Activated CD8-positive, alpha-beta T cell treated with anti-CD3 and anti-CD28 coated beads, Interleukin-2, amount 10 ng/mL, durations not matched to agents 7 days and 5 days (primary cell): Measurements from ENCODE around the gene GALNT2. TPM values are rescaled to one million over a fixed set of nuclear protein-coding genes. Genes with fewer than 3 reads are reported as not detected.

ENCODE experiments used
- ATAC-seq: fragments of 150-1000 bp; cut with Tn5 transposase; one replicate; pipeline ENCODE4 v1.10.0; 2021; ENCODE audit warnings: moderate library complexity
- CTCF ChIA-PET: fragments of 350-600 bp; sonication (Branson Sonifier 250); formaldehyde crosslinking; loops from one replicate; lab custom pipeline; 2021; ENCODE audit warnings: antibody characterized with exemption; lab: Charles Lee
- POLR2A ChIA-PET: fragments of 350-600 bp; sonication (Branson Sonifier 250); formaldehyde crosslinking; loops from one replicate; lab custom pipeline; 2021; ENCODE audit warnings: antibody characterized with exemption; lab: Charles Lee
- DNase-seq: peaks from one replicate; pipeline ENCODE4 v3.0.0-alpha.2; 2020
- H3K27ac Mint-ChIP-seq: one replicate; pipeline ENCODE4 v1.8.0; 2021; ENCODE audit warnings: mild to moderate bottlenecking, mixed read lengths
- H3K27me3 Mint-ChIP-seq: one replicate; pipeline ENCODE4 v1.8.0; 2021; ENCODE audit warnings: low read depth, mixed read lengths
- H3K36me3 Mint-ChIP-seq: one replicate; pipeline ENCODE4 v1.8.0; 2021; ENCODE audit warnings: low read depth, mixed read lengths
- H3K4me1 Mint-ChIP-seq: one replicate; pipeline ENCODE4 v1.8.0; 2021; ENCODE audit warnings: low read depth, mixed read lengths
- H3K4me3 Mint-ChIP-seq: one replicate; pipeline ENCODE4 v1.8.0; 2021; ENCODE audit warnings: mild to moderate bottlenecking, mixed read lengths
- H3K9me3 Mint-ChIP-seq: one replicate; pipeline ENCODE4 v1.8.0; 2022; ENCODE audit warnings: mixed read lengths; ENCODE audit not compliant: insufficient read depth
- total RNA-seq, 2 experiments: library from RNA; stranded (reverse); gene quantifications; one replicate each; pipeline ENCODE4 v1.2.3, GENCODE V29; 2021

GALNT2 gene
- total RNA-seq, 2 experiments from 2014 or later: 20.7 to 21.2 TPM

DNA sequence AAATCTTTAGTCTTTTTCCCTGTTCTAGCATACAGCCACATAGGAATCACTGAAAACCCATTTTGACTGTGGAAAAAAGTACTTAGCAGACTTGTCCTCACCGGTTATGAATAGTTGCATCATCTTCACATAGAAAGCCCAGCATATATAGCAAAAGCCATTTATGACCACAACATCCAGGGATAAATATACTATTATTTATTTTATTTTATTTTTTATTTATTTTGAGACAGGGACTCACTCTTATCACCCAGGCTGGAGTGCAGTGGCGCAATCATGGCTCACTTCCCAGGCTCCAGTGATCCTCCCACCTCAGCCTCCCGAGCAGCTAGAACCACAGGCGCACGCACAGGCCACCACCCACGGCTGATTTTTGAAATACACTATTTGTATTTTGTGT, 175.3 kb downstream of the GALNT2 start:
- peaks cover 17% of the 10 kb centered on the region for H3K4me1 Mint-ChIP-seq
- H3K4me3 Mint-ChIP-seq: no peak overlapping the region
- peaks cover 31% of the 10 kb centered on the region for H3K36me3 Mint-ChIP-seq
- H3K27ac Mint-ChIP-seq: no peak overlapping the region
- ATAC-seq (no peak), DNase-seq (no peak)
- CTCF ChIA-PET: no interaction called here
- H3K27me3 Mint-ChIP-seq: no peaks in the 10 kb centered on the region
- POLR2A ChIA-PET: interaction anchor here (0.6 kb wide), 1 partner anchor 112 kb away, joined by 3 read pairs; no protein-coding TSS in a partner anchor
- H3K9me3 Mint-ChIP-seq: peaks cover 7% of the 10 kb centered on the region

- POLR2A ChIA-PET: no interaction called here
- no peak overlapping the region for H3K4me3 Mint-ChIP-seq
- no peaks in the 10 kb centered on the region for H3K27me3 Mint-ChIP-seq
- DNase-seq (no peak), ATAC-seq (no peak)
- CTCF ChIA-PET: interaction anchor here (0.6 kb wide), 1 partner anchor 76 kb away, joined by 3 read pairs; no protein-coding TSS in a partner anchor
- peaks cover 17% of the 10 kb centered on the region for H3K4me1 Mint-ChIP-seq
- no peak overlapping the region for H3K27ac Mint-ChIP-seq
- peaks cover 28% of the 10 kb centered on the region for H3K36me3 Mint-ChIP-seq
- peaks cover 7% of the 10 kb centered on the region for H3K9me3 Mint-ChIP-seq
Measured at GRCh38 chr1:230243146-230243545, 176.1 kb downstream of the GALNT2 start.

DNA sequence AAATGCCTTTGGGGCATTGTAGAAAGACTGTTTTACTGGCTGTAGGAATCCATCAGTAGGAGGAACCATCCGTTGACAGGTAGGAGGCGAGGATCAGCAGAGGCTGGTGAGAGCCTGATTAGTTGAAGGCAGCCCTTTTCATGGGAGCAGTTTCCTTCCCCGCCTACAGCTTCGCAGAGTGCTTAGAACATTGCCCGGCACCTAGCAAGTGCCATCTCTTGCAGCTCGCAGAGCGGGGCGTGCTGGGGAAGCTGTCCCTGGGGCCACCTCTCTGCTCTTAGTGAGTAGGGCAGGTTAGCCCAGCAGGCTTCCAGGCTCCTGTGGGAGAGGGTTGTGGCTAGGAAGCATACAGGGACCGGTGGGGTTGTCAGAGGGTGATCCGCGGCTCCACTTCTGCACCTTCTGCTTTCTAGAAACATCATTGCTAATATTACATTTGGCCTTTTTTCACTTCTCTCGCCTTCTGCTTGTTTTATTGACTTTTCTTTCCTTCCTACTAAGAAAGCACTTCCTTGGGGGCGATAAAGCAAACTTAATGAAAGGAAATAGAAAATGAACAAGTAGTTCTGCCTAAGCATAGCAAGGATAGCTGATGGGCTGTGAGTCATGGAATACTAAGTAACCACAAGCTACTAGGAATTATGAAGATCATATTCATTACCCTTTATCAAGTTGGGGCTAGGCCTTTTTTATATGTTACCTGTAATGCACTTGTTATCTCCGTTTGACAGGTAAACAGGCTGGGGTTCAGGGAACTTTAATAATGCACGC, 176.7 kb downstream of the GALNT2 start:
- peaks cover 7% of the 10 kb centered on the region for H3K9me3 Mint-ChIP-seq

DNA sequence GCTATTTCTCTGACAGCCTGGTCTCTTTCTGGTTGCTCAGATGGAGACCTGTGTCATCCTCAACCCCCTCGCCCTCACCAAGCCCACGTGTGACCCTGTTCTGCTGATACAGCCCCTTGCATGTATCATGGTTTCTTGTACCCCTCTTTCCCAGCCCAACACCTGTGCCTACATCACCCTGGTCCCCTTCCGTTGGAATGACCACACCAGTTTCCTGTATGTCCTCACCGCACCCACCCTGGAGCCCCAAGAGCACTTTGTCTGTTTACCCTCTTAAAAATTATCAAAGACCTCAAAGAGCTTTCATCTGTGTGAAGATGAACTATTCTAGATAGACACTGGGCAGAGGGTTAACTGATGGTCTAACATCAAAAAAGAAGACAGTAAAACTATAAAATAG, 179.5 kb downstream of the GALNT2 start:
- no peak for ATAC-seq
- peaks cover 19% of the 10 kb centered on the region for H3K36me3 Mint-ChIP-seq
- CTCF ChIA-PET: interaction anchor here (0.9 to 1.4 kb wide), 2 partner anchors 25 to 59 kb away, joined by 3 read pairs; no protein-coding TSS in a partner anchor

More for the DNA sequence above, 176.7 kb downstream of the GALNT2 start:
- Mint-ChIP-seq H3K27me3 (no peaks in the 10 kb centered on the region), H3K4me1 (peaks cover 17% of the 10 kb centered on the region), H3K27ac (no peak overlapping the region), H3K36me3 (peaks cover 28% of the 10 kb centered on the region), H3K4me3 (no peak overlapping the region)
- CTCF ChIA-PET: no interaction called here
- POLR2A ChIA-PET: no interaction called here
- DNase-seq (no peak), ATAC-seq (no peak)

DNA sequence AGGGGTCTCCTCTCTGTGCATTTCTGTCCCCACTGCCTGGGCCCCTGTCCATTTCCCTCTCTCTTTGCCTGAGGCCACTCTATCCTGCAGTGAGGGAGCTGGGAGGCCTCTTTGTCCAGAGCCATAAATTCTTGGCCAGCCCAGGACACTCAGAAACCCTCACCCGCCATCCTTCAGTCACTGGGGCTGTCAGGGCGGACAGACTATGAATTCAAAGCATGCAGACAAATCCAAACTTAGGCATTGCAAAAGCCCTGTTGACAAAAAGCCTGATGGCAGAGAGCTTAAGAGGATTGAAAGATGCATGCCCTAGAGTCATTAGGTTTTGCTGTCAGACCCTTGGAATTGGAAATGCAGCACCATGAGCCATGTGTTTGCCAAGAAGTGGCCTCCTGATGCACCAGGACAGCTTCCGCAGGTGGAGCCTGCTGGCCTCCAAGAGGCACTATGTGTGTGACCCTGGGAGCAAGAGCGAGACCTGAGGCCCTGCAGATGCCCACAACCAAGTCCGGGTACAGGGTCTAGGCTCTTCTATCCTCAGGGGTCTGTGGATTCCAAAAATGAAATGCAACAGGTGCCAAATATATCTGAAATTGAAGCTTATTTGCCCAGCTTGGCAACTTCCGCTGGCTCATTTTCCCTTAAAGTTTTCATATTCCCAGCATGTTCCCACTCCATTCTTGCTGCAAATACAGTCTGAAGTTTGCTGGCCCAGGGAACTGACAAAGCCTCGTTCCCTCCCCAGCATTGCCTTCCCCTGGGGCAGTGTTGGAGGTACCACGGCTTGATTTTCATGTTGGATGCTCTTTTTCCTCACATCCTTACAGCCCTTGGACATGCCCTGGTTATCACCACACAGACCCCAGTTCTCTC, 181.2 kb downstream of the GALNT2 start:
- Mint-ChIP-seq H3K36me3 (peaks cover 15% of the 10 kb centered on the region), H3K9me3 (no peaks in the 10 kb centered on the region), H3K4me1 (peaks cover 5% of the 10 kb centered on the region), H3K27ac (no peak overlapping the region), H3K27me3 (no peaks in the 10 kb centered on the region), H3K4me3 (no peak overlapping the region)
- ChIA-PET POLR2A (no interaction called here), CTCF (interaction anchor here (1.8 kb wide), 1 partner anchor 81 kb away, joined by 4 read pairs; no protein-coding TSS in a partner anchor)
- no peak for ATAC-seq
- no peak for DNase-seq

More for the DNA sequence above, 179.5 kb downstream of the GALNT2 start:
- Mint-ChIP-seq H3K4me1 (peaks cover 7% of the 10 kb centered on the region), H3K27me3 (no peaks in the 10 kb centered on the region), H3K9me3 (no peaks in the 10 kb centered on the region), H3K27ac (peak overlapping the region; percentile 66), H3K4me3 (no peak overlapping the region)
- no peak for DNase-seq
- POLR2A ChIA-PET: no interaction called here

DNA sequence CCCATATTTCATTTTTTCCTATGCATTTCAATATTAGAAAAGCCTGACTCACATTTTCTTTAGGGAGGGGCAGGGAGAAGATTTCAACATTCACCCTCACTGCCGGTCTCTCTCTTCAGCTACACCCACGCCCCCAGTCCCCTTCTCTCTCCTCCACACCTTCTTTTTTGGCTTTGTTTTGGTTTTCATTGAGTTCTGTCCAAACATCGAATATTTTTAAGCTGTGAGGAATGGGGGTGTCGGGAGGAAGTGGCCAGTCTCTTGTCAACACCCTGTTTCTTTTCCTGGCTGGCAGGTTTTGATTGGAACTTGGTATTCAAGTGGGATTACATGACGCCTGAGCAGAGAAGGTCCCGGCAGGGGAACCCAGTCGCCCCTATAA, 181.8 kb downstream of the GALNT2 start:
- peaks cover 5% of the 10 kb centered on the region for H3K4me1 Mint-ChIP-seq
- H3K27ac Mint-ChIP-seq: no peak overlapping the region
- ATAC-seq: no peak
- H3K9me3 Mint-ChIP-seq: no peaks in the 10 kb centered on the region
- DNase-seq: no peak
- H3K27me3 Mint-ChIP-seq: no peaks in the 10 kb centered on the region
- ChIA-PET POLR2A (no interaction called here), CTCF (interaction anchor here (1.8 kb wide), 1 partner anchor 82 kb away, joined by 4 read pairs; no protein-coding TSS in a partner anchor)
- H3K36me3 Mint-ChIP-seq: peaks cover 15% of the 10 kb centered on the region
- H3K4me3 Mint-ChIP-seq: no peak overlapping the region

DNA sequence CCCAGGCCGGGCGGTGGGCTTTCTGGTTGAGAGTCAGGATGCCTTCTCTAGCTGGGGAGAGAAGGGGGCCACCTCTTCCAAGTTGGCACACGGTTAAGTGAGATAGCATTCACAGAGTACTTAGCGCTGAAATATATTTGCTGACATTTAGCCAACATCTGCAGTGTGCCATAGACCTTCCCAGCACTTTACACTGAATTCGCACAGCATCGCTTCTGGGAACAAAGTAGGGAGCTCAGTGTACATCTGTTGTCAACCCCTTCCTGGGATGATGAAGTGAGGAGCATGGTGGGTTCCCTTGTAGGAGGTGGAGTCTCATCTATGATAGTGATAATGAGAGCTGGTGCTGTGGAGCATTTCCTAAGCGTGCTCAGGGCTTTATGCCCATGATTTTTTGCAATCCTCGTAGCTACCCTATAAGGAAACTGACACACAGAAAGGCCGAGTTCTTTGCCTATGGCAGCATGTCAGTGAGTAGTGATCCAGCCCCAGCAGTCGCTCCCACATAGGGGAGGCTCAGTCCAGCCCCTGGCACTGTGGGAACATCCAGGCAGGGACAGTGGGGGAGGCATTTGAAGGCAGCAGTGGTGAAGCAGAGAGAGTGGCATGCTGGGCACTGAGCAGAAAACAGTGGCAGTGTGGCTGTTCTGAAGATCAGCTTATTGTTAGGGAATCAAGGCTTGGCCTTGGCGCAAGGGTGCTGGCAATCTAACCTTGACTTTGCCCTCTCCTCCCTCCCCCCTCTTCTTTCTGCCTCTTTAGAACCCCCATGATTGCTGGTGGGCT, 182.8 kb downstream of the GALNT2 start:
- H3K36me3 Mint-ChIP-seq: peaks cover 15% of the 10 kb centered on the region
- no peak for ATAC-seq
- ChIA-PET POLR2A (no interaction called here), CTCF (interaction anchor here (1.8 kb wide), 1 partner anchor 83 kb away, joined by 4 read pairs; no protein-coding TSS in a partner anchor)
- no peaks in the 10 kb centered on the region for H3K9me3 Mint-ChIP-seq
- no peak overlapping the region for H3K27ac Mint-ChIP-seq
- no peak for DNase-seq
- no peak overlapping the region for H3K4me3 Mint-ChIP-seq
- peaks cover 5% of the 10 kb centered on the region for H3K4me1 Mint-ChIP-seq
- H3K27me3 Mint-ChIP-seq: no peaks in the 10 kb centered on the region

DNA sequence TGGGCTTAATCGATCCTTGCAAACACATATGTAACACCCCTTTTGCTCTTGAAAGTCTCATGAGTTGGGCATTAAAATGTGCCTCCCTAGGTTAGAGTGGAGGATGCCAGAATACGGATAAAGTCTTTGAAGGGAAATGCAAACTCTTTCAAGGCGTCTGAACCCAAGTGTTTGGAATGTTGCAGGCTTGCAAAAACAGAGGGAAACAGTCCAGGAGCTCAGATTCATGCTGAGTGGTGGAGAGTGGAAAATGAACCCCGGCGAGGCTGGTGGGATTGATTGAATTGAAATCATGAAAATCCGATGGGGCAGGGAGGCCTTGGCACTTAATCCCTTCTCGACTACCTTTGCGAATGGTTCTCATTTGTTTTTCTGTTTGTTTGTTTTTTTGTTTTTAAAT, 183.6 kb downstream of the GALNT2 start:
- POLR2A ChIA-PET: no interaction called here
- peaks cover 12% of the 10 kb centered on the region for H3K36me3 Mint-ChIP-seq
- H3K27ac Mint-ChIP-seq: no peak overlapping the region
- CTCF ChIA-PET: no interaction called here
- DNase-seq: no peak
- H3K4me1 Mint-ChIP-seq: peaks cover 5% of the 10 kb centered on the region
- ATAC-seq: no peak
- no peaks in the 10 kb centered on the region for H3K27me3 Mint-ChIP-seq
- H3K4me3 Mint-ChIP-seq: no peak overlapping the region
- H3K9me3 Mint-ChIP-seq: no peaks in the 10 kb centered on the region

DNA sequence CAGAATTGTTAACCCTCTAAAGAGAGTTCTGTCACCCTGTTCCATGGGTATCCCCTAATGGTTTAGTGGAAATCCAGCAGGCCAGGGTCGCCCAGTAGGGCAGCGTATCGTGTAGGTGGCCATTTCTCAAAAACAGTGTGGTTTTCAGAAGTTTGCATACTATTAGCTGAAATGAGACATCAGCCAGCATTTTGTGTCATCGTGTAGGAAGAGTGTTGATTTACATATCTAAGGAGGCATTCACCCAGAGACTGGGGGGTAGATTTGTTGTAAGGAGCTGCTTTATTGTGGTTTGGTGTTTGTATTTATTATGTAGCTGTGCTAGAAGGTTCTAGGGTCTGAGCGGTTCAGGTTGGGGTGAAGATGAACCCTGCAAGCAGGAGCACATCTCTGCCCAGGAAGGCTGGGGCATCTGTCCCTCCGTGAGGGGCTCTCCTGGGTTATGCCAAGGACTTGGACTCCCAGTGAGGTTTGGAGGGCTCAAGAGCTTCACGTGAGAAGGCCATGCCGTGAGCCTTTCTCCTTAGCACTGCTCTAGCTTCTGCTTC, 184.7 kb downstream of the GALNT2 start:
- Mint-ChIP-seq H3K27me3 (no peaks in the 10 kb centered on the region), H3K36me3 (peaks cover 2% of the 10 kb centered on the region), H3K9me3 (no peaks in the 10 kb centered on the region), H3K4me3 (no peak overlapping the region), H3K4me1 (peaks cover under 1% of the 10 kb centered on the region), H3K27ac (no peak overlapping the region)
- no peak for ATAC-seq
- ChIA-PET CTCF (no interaction called here), POLR2A (no interaction called here)
- no peak for DNase-seq

GRCh38 chr1:230253150-230253549, 186.1 kb downstream of the GALNT2 start:
- peaks cover 2% of the 10 kb centered on the region for H3K36me3 Mint-ChIP-seq
- no peak for DNase-seq
- no peaks in the 10 kb centered on the region for H3K9me3 Mint-ChIP-seq
- H3K27me3 Mint-ChIP-seq: no peaks in the 10 kb centered on the region
- H3K4me3 Mint-ChIP-seq: no peak overlapping the region
- H3K4me1 Mint-ChIP-seq: no peaks in the 10 kb centered on the region
- POLR2A ChIA-PET: no interaction called here
- ATAC-seq: no peak
- H3K27ac Mint-ChIP-seq: no peak overlapping the region
- CTCF ChIA-PET: no interaction called here

DNA sequence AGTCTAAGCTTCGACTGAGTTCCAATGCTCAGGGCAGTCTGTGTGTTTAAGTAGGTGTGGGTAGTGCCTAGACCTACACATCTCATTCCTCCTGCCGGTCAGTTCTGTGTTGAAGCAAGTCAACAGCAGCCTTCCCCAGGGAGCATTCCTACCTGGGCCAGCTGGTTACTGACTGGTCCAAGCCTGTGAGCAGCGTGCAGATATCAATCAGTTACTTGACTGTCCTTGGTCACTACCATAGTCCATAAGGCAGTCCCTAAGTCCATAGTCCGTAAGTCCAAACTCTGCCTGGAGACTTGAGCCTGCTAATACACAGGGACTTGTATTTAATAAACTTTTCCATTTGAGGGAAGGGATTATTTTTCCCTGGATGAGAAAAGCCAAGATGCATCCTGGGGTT, 187.2 kb downstream of the GALNT2 start:
- H3K9me3 Mint-ChIP-seq: no peaks in the 10 kb centered on the region
- ATAC-seq: no peak

More for the DNA sequence above, 187.2 kb downstream of the GALNT2 start:
- Mint-ChIP-seq H3K4me3 (no peak overlapping the region), H3K36me3 (peaks cover 4% of the 10 kb centered on the region), H3K27ac (no peak overlapping the region), H3K4me1 (no peaks in the 10 kb centered on the region), H3K27me3 (no peaks in the 10 kb centered on the region)
- ChIA-PET POLR2A (no interaction called here), CTCF (no interaction called here)
- DNase-seq: no peak
